SU-DHL-6 (cell line): ENCODE data around the gene FCRL2.

Source experiments
- H2AFZ ChIP-seq: fragments of 200-600 bp; sonication (generic); 2 replicates; pipeline ENCODE4 v1.6.1; 2014; ENCODE audit warnings: low read depth, mild to moderate bottlenecking, moderate library complexity, mixed read lengths, antibody characterized with exemption, low read length; ENCODE audit not compliant: severe bottlenecking
- H3F3A ChIP-seq: fragments of 200-600 bp; shearing (Covaris generic); 2 replicates; pipeline ENCODE4 v1.6.0; 2016; ENCODE audit warnings: antibody characterized with exemption, mild to moderate bottlenecking; ENCODE audit not compliant: insufficient read depth
- H3K27ac ChIP-seq: fragments of 200-600 bp; sonication (generic); 2 replicates; pipeline ENCODE4 v1.5.1; 2016; ENCODE audit warnings: low read depth, mild to moderate bottlenecking, low read length, moderate library complexity, mixed read lengths
- H3K27me3 ChIP-seq: fragments of 200-600 bp; sonication (generic), shearing (Covaris generic); 2 replicates; pipeline ENCODE4 v1.6.0; 2014; ENCODE audit warnings: mild to moderate bottlenecking, low read length
- H3K36me3 ChIP-seq: fragments of 200-600 bp; sonication (generic); 2 replicates; pipeline ENCODE4 v1.6.1; 2014; ENCODE audit warnings: mild to moderate bottlenecking, low read length, mixed read lengths
- H3K4me2 ChIP-seq: fragments of 300-600, 200-600 bp; shearing (Covaris generic), sonication (generic); 2 replicates; pipeline ENCODE4 v1.6.0; 2014; ENCODE audit warnings: low read length, low read depth, mild to moderate bottlenecking; ENCODE audit not compliant: poor library complexity, severe bottlenecking
- H3K4me3 ChIP-seq: fragments of 200-600 bp; sonication (generic); 2 replicates; pipeline ENCODE4 v1.5.1; 2014; ENCODE audit warnings: antibody characterized with exemption, low read length, mild to moderate bottlenecking, mixed read lengths; ENCODE audit not compliant: insufficient read depth, poor library complexity, severe bottlenecking
- H3K79me2 ChIP-seq: fragments of 200-600 bp; sonication (generic); 2 replicates; pipeline ENCODE4 v1.6.1; 2014; ENCODE audit warnings: mild to moderate bottlenecking, low read length, moderate library complexity; ENCODE audit not compliant: insufficient read depth
- H3K9ac ChIP-seq: fragments of 200-600 bp; sonication (generic); 2 replicates; pipeline ENCODE4 v1.7.0; 2014; ENCODE audit warnings: mild to moderate bottlenecking, low read length
- H3K9me2 ChIP-seq: fragments of 200-600 bp; sonication (generic); replicated peaks from 2 replicates; pipeline ENCODE4 v1.6.1; 2014; ENCODE audit warnings: low read length; ENCODE audit not compliant: insufficient read depth
- H3K9me3 ChIP-seq: fragments of 200-600 bp; sonication (generic); 2 replicates; pipeline ENCODE4 v1.6.1; 2014; ENCODE audit warnings: low read length, mixed read lengths; ENCODE audit not compliant: insufficient read depth
- H4K20me1 ChIP-seq: fragments of 200-600 bp; sonication (generic); 2 replicates; pipeline ENCODE4 v1.6.1; 2014; ENCODE audit warnings: low read depth, mild to moderate bottlenecking, antibody characterized with exemption, low read length, moderate library complexity, mixed read lengths
- EZH2phosphoT487 ChIP-seq: fragments of 200-600 bp; sonication (generic), shearing (Covaris generic); conservative IDR thresholded peaks from 2 replicates; pipeline ENCODE4 v1.6.1; 2018; ENCODE audit warnings: mild to moderate bottlenecking, antibody characterized with exemption, low read length, moderate library complexity, mixed read lengths
- TF ChIP-seq, protein P1 (sequence below): fragments of 200-600 bp; sonication (generic); IDR thresholded peaks from one replicate; pipeline ENCODE4 v1.5.1; 2017; ENCODE audit warnings: antibody characterized with exemption, mild to moderate bottlenecking, low read length, moderate library complexity; ENCODE audit not compliant: insufficient read depth, poor library complexity, severe bottlenecking

The FCRL2 gene

GRCh38 chr1:157785248-157785647, 8.3 kb upstream of the FCRL2 start:
- H2AFZ ChIP-seq: no peak overlapping the region
- H3F3A ChIP-seq: peaks cover 94% of the 10 kb centered on the region
- H3K9me2 ChIP-seq: no peaks in the 10 kb centered on the region
- peak overlapping the region; percentile 96 for H3K4me2 ChIP-seq
- no peaks in the 10 kb centered on the region for H3K27me3 ChIP-seq
- H3K27ac ChIP-seq: peak overlapping the region; percentile 97
- no peaks in the 10 kb centered on the region for H4K20me1 ChIP-seq
- H3K36me3 ChIP-seq: peaks cover 11% of the 10 kb centered on the region
- peak overlapping the region; percentile 44 for H3K9ac ChIP-seq
- no peaks in the 10 kb centered on the region for H3K79me2 ChIP-seq
- H3K9me3 ChIP-seq: no peaks in the 10 kb centered on the region
- H3K4me3 ChIP-seq: no peak overlapping the region
- no peak for TF ChIP-seq EZH2phosphoT487
- TF ChIP-seq, protein P1, sequence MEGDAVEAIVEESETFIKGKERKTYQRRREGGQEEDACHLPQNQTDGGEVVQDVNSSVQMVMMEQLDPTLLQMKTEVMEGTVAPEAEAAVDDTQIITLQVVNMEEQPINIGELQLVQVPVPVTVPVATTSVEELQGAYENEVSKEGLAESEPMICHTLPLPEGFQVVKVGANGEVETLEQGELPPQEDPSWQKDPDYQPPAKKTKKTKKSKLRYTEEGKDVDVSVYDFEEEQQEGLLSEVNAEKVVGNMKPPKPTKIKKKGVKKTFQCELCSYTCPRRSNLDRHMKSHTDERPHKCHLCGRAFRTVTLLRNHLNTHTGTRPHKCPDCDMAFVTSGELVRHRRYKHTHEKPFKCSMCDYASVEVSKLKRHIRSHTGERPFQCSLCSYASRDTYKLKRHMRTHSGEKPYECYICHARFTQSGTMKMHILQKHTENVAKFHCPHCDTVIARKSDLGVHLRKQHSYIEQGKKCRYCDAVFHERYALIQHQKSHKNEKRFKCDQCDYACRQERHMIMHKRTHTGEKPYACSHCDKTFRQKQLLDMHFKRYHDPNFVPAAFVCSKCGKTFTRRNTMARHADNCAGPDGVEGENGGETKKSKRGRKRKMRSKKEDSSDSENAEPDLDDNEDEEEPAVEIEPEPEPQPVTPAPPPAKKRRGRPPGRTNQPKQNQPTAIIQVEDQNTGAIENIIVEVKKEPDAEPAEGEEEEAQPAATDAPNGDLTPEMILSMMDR: no peak

DNA sequence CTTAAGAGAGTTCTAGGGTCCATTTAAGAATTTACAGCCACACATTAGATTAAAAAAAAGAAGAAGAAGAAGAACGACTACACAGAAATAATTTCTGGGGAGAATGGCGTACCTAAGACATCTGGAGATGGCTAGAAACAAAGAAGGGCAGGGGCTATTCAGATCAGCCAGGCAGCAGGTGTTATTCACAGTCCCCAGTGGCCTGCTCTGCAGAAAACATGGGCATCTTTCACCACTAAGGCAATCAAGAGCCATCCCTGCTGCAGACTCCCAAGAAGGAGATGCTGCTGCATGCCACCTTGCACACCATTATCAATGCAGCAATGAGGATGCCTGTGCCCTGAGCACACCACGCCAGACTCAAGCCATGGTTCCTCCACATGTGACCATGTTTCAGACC, 7.9 kb upstream of the FCRL2 start:
- no peaks in the 10 kb centered on the region for H4K20me1 ChIP-seq
- peaks cover 94% of the 10 kb centered on the region for H3F3A ChIP-seq
- peak overlapping the region; percentile 44 for H3K9ac ChIP-seq
- no peak for TF ChIP-seq EZH2phosphoT487
- TF ChIP-seq, protein P1: no peak
- no peaks in the 10 kb centered on the region for H3K27me3 ChIP-seq
- H3K9me3 ChIP-seq: no peaks in the 10 kb centered on the region
- H2AFZ ChIP-seq: no peak overlapping the region
- H3K27ac ChIP-seq: peak overlapping the region; percentile 97
- no peaks in the 10 kb centered on the region for H3K79me2 ChIP-seq
- no peaks in the 10 kb centered on the region for H3K9me2 ChIP-seq
- H3K4me2 ChIP-seq: peak overlapping the region; percentile 96
- peaks cover 11% of the 10 kb centered on the region for H3K36me3 ChIP-seq
- H3K4me3 ChIP-seq: no peak overlapping the region

DNA sequence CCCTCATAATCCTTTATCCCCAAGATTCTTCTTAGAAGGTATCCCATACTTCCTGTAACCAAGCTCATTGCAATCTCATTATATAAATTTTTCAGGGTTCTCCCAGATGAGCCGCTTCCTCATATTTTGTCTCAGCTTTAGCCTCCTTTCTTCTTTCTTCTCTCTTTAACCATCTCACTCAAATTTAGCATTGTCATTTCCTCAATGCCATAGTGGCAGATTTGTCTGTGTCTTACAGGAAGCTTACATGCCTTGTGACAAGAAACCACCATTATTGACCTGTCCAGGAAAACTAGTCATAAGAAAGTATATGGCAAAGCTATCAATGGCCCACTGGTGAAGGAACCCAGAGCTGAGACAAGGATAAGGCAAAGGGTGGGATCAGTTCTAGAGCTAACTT, 6.0 kb upstream of the FCRL2 start:
- peaks cover 5% of the 10 kb centered on the region for H3K36me3 ChIP-seq
- H3K9ac ChIP-seq: peak overlapping the region; percentile 28
- H3K79me2 ChIP-seq: peaks cover 3% of the 10 kb centered on the region; the same call in 1 of the 2 replicates
- H3K27ac ChIP-seq: peak overlapping the region; percentile 97
- no peak overlapping the region for H3K4me3 ChIP-seq
- no peaks in the 10 kb centered on the region for H4K20me1 ChIP-seq
- H3K4me2 ChIP-seq: peak overlapping the region; percentile 96
- H2AFZ ChIP-seq: no peak overlapping the region
- peaks cover 93% of the 10 kb centered on the region for H3F3A ChIP-seq
- H3K9me3 ChIP-seq: no peaks in the 10 kb centered on the region
- H3K9me2 ChIP-seq: no peaks in the 10 kb centered on the region
- no peaks in the 10 kb centered on the region for H3K27me3 ChIP-seq
- no peak for TF ChIP-seq EZH2phosphoT487
- TF ChIP-seq, protein P1: no peak
